OCI-LY7 (cell line): ENCODE data around the gene DIP2C. TPM values are rescaled to one million over a fixed set of nuclear protein-coding genes. Genes with fewer than 3 reads are reported as not detected.
A peak's percentile ranks its signal among the peaks of the same experiment; 100 is the strongest.

Experiments
- BruUV-seq: library from RNA; stranded (reverse); fragments of 400-500 nt; replicated peaks from 2 replicates; lab custom pipeline; 2021; lab: Mats Ljungman, UMichigan
- CTCF ChIA-PET: fragments of 300-600 bp; sonication (Branson Sonifier 250); formaldehyde crosslinking; loops from one replicate; lab custom pipeline; 2022; ENCODE audit warnings: antibody characterized with exemption; ENCODE audit not compliant: unreplicated experiment; lab: Charles Lee
- POLR2A ChIA-PET: fragments of 300-600 bp; sonication (Branson Sonifier 250); formaldehyde crosslinking; loops from one replicate; lab custom pipeline; 2022; ENCODE audit warnings: antibody characterized with exemption; lab: Charles Lee
- DNase-seq: peaks from one replicate; pipeline ENCODE4 v3.0.0-alpha.2; 2015; ENCODE audit warnings: low spot score
- H2AFZ ChIP-seq: fragments of 200-600 bp; sonication (generic), shearing (Covaris generic); 2 replicates; pipeline ENCODE4 v1.6.1; 2014; ENCODE audit warnings: mild to moderate bottlenecking, antibody characterized with exemption, low read length, moderate library complexity
- H3K27ac ChIP-seq: fragments of 200-600 bp; sonication (generic); 2 replicates; pipeline ENCODE4 v1.5.1; 2014; ENCODE audit warnings: mixed run types, low read depth, mild to moderate bottlenecking, moderate library complexity, low read length, inconsistent platforms; ENCODE audit not compliant: poor library complexity, severe bottlenecking
- H3K36me3 ChIP-seq: fragments of 200-600 bp; sonication (generic); 2 replicates; pipeline ENCODE4 v1.6.1; 2014; ENCODE audit warnings: mild to moderate bottlenecking, antibody characterized with exemption, low read length, moderate library complexity, mixed read lengths; ENCODE audit not compliant: insufficient read depth
- H3K4me1 ChIP-seq: fragments of 200-600 bp; sonication (generic); 2 replicates; pipeline ENCODE4 v1.5.1; 2014; ENCODE audit warnings: mild to moderate bottlenecking, low read length; ENCODE audit not compliant: insufficient read depth, poor library complexity, severe bottlenecking
- H3K4me2 ChIP-seq: fragments of 200-600 bp; sonication (generic); 2 replicates; pipeline ENCODE4 v1.6.1; 2014; ENCODE audit warnings: mild to moderate bottlenecking, low read length
- H3K4me3 ChIP-seq: fragments of 200-600 bp; sonication (generic); 2 replicates; pipeline ENCODE4 v1.5.1; 2014; ENCODE audit warnings: mild to moderate bottlenecking, low read depth, low read length; ENCODE audit not compliant: poor library complexity, severe bottlenecking
- H3K79me2 ChIP-seq: fragments of 200-600 bp; sonication (generic); 2 replicates; pipeline ENCODE4 v1.6.1; 2016; ENCODE audit warnings: low read depth, mild to moderate bottlenecking, low read length, moderate library complexity, mixed read lengths; ENCODE audit not compliant: insufficient read depth
- H3K9me2 ChIP-seq: fragments of 200-600 bp; sonication (generic); 2 replicates; pipeline ENCODE4 v1.6.1; 2016; ENCODE audit warnings: mild to moderate bottlenecking, low read length, mixed read lengths; ENCODE audit not compliant: insufficient read depth
- H3K9me3 ChIP-seq: fragments of 200-600 bp; sonication (generic); 2 replicates; pipeline ENCODE4 v1.6.1; 2014; ENCODE audit warnings: mild to moderate bottlenecking, mixed run types, low read length, mixed read lengths
- H4K20me1 ChIP-seq: fragments of 200-600 bp; sonication (generic); 2 replicates; pipeline ENCODE4 v1.6.1; 2014; ENCODE audit warnings: mild to moderate bottlenecking, antibody characterized with exemption, low read length, moderate library complexity, mixed read lengths; ENCODE audit not compliant: insufficient read depth
- CTCF ChIP-seq: fragments of 200-600 bp; sonication (generic); conservative IDR thresholded peaks from 2 replicates; pipeline ENCODE4 v1.5.1; 2014; ENCODE audit warnings: mild to moderate bottlenecking, antibody characterized with exemption, low read length, moderate library complexity, mixed read lengths
- EZH2phosphoT487 ChIP-seq: fragments of 200-600 bp; sonication (generic); IDR thresholded peaks from 2 replicates; pipeline ENCODE4 v1.6.1; 2018; ENCODE audit warnings: low read depth, borderline replicate concordance, mild to moderate bottlenecking, mixed run types, antibody characterized with exemption, low read length, moderate library complexity, mixed read lengths
- intact Hi-C: fragments of 100-400 bp; cut with micrococcal nuclease; formaldehyde crosslinking; loops from one replicate; pipeline ENCODE4 v1.10.0; 2022; ENCODE audit not compliant: unreplicated experiment
- total RNA-seq, 2 experiments: library from RNA; depleted of rRNA in 1 of 2; stranded (reverse); fragments of >200 nt in 1 of 2; shearing (Covaris generic) in 1 of 2; gene quantifications; 2 replicates each; pipeline ENCODE4 v1.2.3, GENCODE V29; 2014 to 2022

The DIP2C gene
- total RNA-seq, 2 experiments from 2014 or later = 10.9 to 29.5 TPM

GRCh38 chr10:320771-321170 is 368.7 kb downstream of the DIP2C start:
- H3K9me3 ChIP-seq = no peaks in the 10 kb centered on the region
- no peaks in the 10 kb centered on the region for H4K20me1 ChIP-seq
- peaks cover 31% of the 10 kb centered on the region for H3K4me1 ChIP-seq
- no peak overlapping the region for H3K4me3 ChIP-seq
- no TSS peak for BruUV-seq
- peaks cover 48% of the 10 kb centered on the region for H3K36me3 ChIP-seq
- intact Hi-C loops = no loop called here
- no peak overlapping the region for H3K4me2 ChIP-seq
- H3K9me2 ChIP-seq = no peaks in the 10 kb centered on the region
- H3K79me2 ChIP-seq = no peaks in the 10 kb centered on the region
- no peak overlapping the region for H2AFZ ChIP-seq
- ChIA-PET CTCF (no interaction called here), POLR2A (interaction anchor here (0.6 to 4.0 kb wide), 2 partner anchors 8 to 46 kb away, joined by 4 to 33 read pairs; no protein-coding TSS in a partner anchor)
- H3K27ac ChIP-seq = no peak overlapping the region
- no peak for DNase-seq
- TF ChIP-seq EZH2phosphoT487 = no peak
- TF ChIP-seq CTCF = no peak

GRCh38 chr10:317926-318325 is 371.5 kb downstream of the DIP2C start:
- ChIA-PET CTCF (no interaction called here), POLR2A (interaction anchor here (0.6 to 4.0 kb wide), 4 partner anchors 10 to 727 kb away, joined by 3 to 33 read pairs (median 10); no protein-coding TSS in a partner anchor)
- Histone ChIP-seq H3K9me3 (no peaks in the 10 kb centered on the region), H4K20me1 (no peaks in the 10 kb centered on the region), H2AFZ (no peak overlapping the region), H3K79me2 (no peaks in the 10 kb centered on the region), H3K4me3 (no peak overlapping the region), H3K36me3 (peaks cover 30% of the 10 kb centered on the region), H3K4me1 (peaks cover 52% of the 10 kb centered on the region), H3K9me2 (no peaks in the 10 kb centered on the region), H3K4me2 (peak overlapping the region; percentile 73), H3K27ac (peak overlapping the region; percentile 71)
- DNase-seq = no peak
- no TSS peak for BruUV-seq
- intact Hi-C loops = loop anchor here (2.0 kb wide), 1 partner anchor 15 kb away; no protein-coding TSS in a partner anchor
- TF ChIP-seq CTCF = no peak
- no peak for TF ChIP-seq EZH2phosphoT487

GRCh38 chr10:317271-317769 is 372.1 kb downstream of the DIP2C start:
- Histone ChIP-seq H3K9me3 (no peaks in the 10 kb centered on the region), H3K36me3 (peaks cover 30% of the 10 kb centered on the region), H4K20me1 (no peaks in the 10 kb centered on the region), H3K4me3 (peak overlapping the region; percentile 32), H3K4me2 (peak overlapping the region; percentile 73), H3K4me1 (peaks cover 58% of the 10 kb centered on the region), H3K79me2 (no peaks in the 10 kb centered on the region), H2AFZ (peak overlapping the region; percentile 13; the same call in 1 of the 2 replicates), H3K9me2 (no peaks in the 10 kb centered on the region), H3K27ac (peak overlapping the region; percentile 71)
- ChIA-PET CTCF (interaction anchor here (1.1 kb wide), 1 partner anchor 9 kb away, joined by 5 read pairs; no protein-coding TSS in a partner anchor), POLR2A (interaction anchor here (0.6 to 4.0 kb wide), 4 partner anchors 10 to 727 kb away, joined by 3 to 33 read pairs (median 9); no protein-coding TSS in a partner anchor)
- DNase-seq = peak; percentile 91
- TF ChIP-seq CTCF (no peak), EZH2phosphoT487 (no peak)
- no TSS peak for BruUV-seq
- intact Hi-C loops = loop anchor here (2.0 kb wide), 1 partner anchor 15 kb away; no protein-coding TSS in a partner anchor
